DMS153 treated with DMSO at 0.1 percent for 48 hours (cell line): ENCODE results near the gene KRTAP13-3.

Experiments
- DNase-seq: peaks from one replicate; lab custom pipeline; 2025; ENCODE audit not compliant: unreplicated experiment; lab: John Stamatoyannopoulos, UW

The KRTAP13-3 gene

DNA sequence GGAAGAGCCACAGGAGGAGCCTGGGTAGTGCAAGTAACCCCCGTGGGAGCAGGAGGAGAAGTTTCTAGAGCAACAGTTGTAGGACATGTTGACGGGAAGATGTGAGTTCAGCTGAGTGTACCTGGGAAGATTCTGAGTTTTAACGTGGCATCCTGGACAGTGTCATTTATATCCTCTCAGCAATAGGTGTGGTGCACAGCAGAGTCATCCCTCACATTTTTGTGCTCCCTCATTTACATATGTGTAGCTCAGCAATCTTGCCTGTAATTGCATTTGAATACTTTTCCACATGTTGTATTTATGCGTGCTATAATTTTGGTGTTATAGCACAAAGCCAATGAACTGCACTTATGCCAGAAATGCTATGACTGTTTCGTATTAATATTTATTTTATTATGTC lies at the start of gene KRTAP13-3:
Gene KRTAP13-3, minus strand, starts transcription at position 101 of the 400 bp plus-strand sequence. Its CDS starts 14 bp downstream, at position 87.
- DNase-seq: no peak

DNA sequence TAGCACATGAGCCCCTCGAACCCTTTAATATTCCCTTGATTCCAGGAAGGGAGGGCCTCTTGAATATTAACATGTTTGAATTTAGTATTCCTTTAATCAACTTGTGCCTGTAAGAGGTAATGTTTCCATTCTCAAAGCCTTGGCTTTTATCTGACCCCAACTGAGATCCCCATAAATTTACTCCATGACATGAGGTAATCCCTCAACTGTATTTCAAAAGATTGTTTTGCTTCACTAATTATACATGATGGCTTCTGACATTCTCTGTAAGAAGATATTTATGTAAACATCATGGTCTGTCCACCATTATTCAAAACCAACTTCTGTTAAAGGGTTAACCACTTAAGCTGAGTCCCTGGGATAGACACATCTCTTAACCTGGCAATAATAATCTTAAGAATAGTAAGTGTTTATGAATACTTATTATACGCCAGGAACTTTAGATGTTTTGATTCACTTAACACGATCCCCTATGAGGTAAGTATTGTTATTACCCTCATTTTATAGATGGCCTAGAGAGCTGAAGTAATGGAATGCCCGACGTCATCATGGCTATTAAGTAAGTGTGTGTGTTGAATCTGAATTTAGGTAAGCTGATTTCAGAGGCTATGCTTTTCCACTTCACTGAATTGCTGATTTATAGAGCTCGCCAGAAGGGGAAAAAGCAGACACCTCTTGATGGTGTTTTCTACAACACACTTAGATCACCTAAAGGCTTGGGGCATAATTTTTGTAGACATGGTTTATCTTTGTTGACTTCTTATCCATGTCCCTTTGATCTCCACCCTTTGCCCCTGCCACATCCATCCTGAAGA lies 43.4 kb upstream of the KRTAP13-3 start:
- no peak for DNase-seq

- no peak for DNase-seq
Measured at GRCh38 chr21:30463713-30464112, 38.0 kb upstream of the KRTAP13-3 start.

DNA sequence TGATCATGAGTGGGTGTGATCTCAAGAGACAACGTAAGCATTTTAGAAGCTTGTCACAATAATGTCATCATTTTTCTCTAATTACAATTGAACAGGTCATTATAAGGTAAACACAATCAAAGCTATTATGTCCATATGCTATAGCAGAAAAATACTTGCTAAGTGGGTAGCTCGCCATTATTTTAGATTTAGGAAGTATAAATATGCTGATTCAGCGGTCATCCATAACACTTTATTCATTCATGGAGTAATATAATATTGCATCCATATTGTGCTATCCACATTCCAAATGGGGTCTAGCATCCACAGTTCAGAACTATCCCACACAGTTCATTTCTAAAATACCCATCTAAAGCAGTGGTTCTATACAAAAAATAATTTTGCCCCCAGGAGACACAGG lies 22.8 kb upstream of the KRTAP13-3 start:
- DNase-seq: no peak

- no peak for DNase-seq
Measured at GRCh38 chr21:30447056-30447455, 21.3 kb upstream of the KRTAP13-3 start.

DNA sequence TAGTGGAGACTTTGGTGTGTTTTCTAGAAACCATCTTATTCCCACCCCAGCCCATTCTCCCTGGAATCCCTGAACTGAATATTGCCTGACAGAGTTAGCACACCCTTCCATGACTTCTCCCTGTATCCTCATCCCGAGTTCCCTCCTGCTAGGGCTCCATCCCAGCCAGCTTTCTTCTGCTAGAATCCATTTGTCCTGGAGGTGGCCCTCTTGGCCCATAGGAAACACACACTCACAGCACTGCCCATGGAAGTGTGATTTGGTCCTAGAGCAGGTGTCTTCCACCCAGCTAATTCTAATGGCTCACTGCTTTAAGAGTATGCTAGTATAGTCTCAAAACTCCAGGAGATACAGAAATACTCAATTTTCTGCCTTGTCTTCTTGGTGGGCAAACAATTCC lies 18.5 kb upstream of the KRTAP13-3 start:
- DNase-seq: no peak

DNA sequence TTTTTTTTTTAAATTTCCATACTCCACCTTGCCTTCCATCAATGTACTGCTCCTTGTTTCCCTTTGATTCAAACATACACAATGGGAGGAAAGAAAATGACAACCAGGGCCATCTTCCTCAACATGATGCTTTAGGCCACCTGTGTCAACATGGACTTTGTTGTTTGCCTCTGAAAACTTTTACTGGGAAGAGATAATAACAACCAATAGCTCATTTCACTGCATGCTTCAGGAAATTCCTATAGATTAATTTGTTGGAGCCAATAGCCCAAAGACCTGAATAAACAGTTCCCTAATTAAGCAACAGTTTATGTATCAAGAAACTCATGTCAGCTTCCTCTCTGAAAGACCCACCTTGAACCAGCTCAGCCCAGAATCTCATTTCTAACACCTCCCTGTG lies 17.5 kb upstream of the KRTAP13-3 start:
- DNase-seq: no peak

GRCh38 chr21:30439975-30440374 lies 14.2 kb upstream of the KRTAP13-3 start, which contains the start of gene KRTAP15-1:
Gene KRTAP15-1 (plus strand): TSS chr21:30440275. CDS start chr21:30440328, 53 bp downstream.
- no peak for DNase-seq

DNA sequence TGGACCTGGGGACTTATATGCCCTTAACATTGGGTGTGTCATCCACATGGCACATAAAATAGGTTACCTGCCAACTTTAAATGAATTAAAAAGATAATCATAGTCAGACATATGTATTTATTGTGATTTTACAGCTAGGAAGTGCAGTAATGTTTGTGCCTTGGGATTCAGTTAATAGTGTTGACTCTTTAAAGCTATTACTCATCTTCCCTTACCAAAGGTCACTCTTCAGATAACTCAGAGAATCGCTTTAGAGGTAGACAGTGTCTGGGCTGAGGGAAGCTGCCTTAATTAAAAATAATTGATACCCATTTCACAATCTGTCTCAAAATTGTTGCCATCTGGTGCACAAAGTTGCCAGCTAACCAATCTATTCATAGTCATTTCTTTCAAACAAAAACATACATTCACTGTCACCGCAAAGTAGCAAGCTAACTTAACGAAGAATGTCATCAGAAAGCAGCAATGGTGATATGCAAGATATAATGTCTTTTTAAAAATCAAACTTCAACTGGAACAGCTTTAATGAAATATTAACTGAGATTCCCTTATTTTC lies 11.4 kb upstream of the KRTAP13-3 start:
- no peak for DNase-seq

DNA sequence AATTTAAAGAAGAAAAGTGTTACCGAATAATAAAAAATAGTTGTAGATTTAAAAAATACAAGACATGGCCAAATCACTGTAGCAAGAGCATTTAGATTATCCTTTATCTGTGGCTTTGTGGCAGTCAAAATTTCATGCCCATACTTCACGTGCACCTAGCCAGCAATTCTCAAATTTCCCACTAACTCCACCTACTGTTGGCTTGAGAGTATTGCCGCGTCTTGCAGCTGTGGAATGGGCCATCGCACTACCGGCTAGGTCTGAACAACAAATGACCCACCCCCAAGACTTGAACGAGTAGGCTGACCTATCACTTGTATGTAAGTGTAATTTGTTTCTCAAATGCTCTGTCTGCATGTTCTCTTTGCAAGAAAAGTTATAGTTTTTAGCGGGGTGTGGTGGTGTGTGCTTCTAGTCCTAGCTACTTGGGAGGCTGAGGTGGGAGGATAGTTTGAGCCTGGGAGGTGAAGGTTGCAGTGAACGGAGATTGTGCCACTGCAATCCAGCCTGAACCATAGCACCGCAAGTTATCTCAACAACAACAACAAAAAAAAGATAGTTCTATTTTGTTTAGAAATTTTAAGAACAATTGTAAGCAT lies 8.4 kb upstream of the KRTAP13-3 start:
- DNase-seq: peak; percentile 14

GRCh38 chr21:30430170-30430655 lies 4.5 kb upstream of the KRTAP13-3 start, which contains the start of gene KRTAP13-4:
Gene KRTAP13-4 (plus strand): TSS chr21:30430220. CDS start chr21:30430276, 56 bp downstream.
- DNase-seq: no peak

- DNase-seq: no peak
Measured at GRCh38 chr21:30426731-30427130, 1.0 kb upstream of the KRTAP13-3 start.

DNA sequence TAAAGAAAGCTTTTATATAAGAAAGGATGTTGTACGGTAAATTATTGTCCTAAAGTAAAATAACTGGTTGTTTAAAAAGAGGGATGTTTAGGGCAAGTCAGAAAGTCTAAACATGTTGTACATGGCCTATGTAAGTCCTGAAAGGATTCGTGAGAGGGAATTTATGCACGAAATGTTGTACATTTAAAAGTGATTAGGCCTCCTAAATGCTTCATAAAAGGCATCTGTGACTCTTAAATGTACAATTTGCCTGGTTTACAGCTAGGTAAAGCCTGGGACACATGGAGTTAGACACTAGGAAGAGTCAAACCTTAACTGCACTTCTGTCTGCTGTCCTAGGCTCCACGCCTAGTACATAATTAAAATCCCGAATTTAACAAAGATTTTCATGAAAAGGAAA lies 9.7 kb downstream of the KRTAP13-3 start:
- DNase-seq: no peak

GRCh38 chr21:30408782-30409494 lies 16.8 kb downstream of the KRTAP13-3 start:
- peak; percentile 69 for DNase-seq

DNA sequence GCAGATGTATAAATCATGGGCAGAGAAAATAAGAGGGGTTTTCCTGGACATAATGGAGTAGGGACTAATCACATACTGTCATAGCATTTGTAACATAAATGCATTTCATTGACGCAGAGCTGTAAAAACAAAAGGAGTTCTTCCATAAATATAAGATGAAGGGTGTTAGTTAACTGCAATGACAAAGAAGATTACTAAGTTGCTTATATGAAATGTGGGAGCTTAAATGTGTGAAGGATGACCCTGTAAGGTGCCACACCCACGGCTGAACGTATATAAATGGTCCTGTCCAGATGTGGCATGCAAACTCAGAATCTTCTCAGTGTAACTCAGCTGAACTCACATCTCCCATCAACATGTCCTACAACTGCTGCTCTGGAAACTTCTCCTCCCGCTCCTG lies 30.0 kb downstream of the KRTAP13-3 start, which contains the start of gene KRTAP13-1:
Gene KRTAP13-1, plus strand, starts transcription at position 301 of the 400 bp plus-strand sequence. Its CDS starts 56 bp downstream, at position 357.
- no peak for DNase-seq

- no peak for DNase-seq
Measured at GRCh38 chr21:30391492-30392025, 34.2 kb downstream of the KRTAP13-3 start.

- no peak for DNase-seq
Measured at GRCh38 chr21:30382201-30382600, 43.5 kb downstream of the KRTAP13-3 start.
